ENCODE results near the gene YY1AP1.
"Not testable (repeated sequence)": the region's sequence is repeated elsewhere in the genome, so short reads cannot be mapped to it uniquely, and the experiment has no call there.

Gene YY1AP1

DNA sequence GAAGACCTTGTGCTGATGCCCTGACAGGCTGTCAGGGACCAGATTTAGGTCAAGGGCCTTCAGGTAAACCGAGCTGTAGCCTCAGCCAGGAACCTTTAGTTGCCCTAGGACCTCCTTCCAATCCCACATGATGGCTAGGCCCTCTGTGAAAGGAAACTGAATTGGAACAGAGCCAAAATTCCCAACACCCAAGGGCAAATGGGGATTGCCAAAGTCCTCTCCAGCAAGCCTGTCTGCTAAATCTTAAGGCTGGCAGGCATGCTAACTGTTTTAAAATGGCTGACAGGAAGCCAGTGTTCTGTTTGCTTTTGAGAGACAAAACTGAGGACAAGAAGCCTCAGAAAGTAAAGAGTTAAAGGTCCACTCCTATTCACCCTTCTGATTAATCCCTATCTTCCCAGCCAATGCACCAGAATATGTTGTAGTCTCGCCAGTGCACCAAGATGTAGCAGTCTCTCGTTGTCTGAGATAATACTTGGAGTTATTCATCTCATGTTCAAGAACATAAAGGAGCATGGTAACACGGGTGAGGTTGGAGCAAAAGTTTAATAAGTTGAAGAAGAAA is 43.5 kb downstream of the YY1AP1 start:
- no peak for DNase-seq

GRCh38 chr1:155643230-155643629 is 45.3 kb downstream of the YY1AP1 start:
- no peak for DNase-seq

GRCh38 chr1:155642559-155643180 is 45.9 kb downstream of the YY1AP1 start:
- not testable (repeated sequence) for DNase-seq

GRCh38 chr1:155640367-155640766 is 48.2 kb downstream of the YY1AP1 start:
- no peak for DNase-seq

DNA sequence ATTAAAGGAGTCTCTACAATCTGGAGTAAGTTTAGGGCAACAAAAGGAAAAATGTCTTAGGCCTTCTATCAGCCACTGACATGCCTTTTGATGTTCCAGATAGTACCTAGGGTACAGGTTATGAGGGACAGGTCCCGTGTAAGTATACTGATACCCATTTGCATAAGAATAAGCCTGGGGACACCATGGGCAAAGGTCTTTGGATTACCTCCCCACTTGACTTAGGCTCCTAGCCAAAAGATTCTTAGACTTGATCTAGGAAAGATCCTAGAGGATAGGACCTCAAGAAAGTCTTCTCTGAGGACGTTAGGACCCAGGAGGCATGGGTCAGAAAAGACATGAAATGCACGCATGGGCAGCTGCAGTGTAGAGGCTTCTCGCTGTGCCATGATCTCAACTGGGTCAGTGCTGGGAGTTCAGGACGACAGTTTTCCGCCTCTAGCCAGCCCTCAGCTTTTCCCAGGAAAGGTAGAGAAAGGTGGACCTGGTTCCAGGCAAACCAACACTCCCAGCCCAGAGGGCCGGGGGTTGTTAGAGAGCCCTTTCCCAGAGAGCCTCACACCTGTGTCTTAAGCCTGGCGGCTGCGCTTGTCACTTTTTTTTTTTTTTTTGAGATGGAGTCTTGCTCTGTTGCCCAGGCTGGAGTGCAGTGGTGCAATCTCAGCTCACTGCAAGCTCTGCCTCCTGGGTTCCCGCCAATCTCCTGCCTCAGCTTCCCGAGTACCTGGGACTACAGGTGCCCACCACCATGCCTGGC is 52.0 kb downstream of the YY1AP1 start:
- no peak for DNase-seq

DNA sequence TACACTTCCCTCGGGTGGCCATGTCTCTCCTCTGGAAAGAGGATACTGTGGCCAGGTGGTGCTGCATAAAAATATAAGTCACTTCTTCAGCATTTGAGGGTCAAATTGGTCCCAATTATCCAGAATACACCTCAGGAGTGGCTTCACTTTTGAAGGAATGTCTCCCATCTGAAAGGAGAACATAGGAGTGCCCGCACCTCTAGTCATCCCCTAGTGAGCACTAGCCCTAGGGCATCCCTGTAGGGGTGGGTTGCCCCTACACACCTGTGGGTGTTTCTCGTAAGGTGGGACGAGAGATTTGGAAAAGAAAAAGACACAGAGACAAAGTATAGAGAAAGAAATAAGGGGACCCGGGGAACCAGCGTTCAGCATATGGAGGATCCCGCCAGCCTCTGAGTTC is 62.1 kb downstream of the YY1AP1 start:
- DNase-seq: not testable (repeated sequence)

- no peak for DNase-seq
Observed at GRCh38 chr1:155623357-155623756, 65.2 kb downstream of the YY1AP1 start.

DNA sequence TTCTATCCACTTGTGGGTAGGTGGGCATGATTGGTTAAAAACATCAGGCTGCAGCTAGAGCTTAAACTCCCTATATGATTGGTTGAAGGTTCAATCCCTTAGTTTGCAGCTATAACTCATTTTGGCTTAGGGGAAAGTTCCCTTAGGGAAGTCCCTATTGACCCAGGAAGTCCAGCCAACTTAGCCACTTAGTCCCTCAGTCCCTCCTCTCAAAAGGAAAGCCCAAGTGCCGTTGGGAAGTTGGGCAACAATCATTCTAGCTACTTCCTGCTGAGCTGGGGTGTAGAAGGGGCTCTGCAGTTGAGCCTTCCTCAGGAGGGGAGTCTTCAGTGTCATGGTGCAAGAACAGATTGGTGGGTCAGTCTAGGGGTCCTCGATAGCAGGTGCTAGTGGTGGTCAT is 66.4 kb downstream of the YY1AP1 start:
- DNase-seq: no peak

DNA sequence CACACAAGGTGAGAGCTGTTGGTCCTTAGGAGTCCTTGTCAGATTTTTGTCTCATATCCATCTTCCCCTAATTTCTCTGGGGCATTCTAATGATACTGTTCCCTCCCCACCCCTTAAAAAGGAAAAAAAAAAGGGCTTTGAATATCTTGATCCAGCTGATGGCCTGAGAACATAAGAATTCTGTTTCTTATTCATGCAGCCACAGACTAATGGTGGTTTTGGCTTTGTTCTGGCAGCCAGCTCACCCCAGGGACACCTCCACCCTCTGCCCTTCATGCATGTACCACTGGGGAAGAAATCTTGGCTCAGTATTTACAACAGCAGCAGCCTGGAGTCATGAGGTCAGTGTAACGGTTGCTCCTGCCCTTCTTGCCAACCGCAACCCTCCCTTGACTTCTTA is 75.3 kb downstream of the YY1AP1 start:
- DNase-seq: not testable (repeated sequence)

GRCh38 chr1:155610257-155610647 is 78.3 kb downstream of the YY1AP1 start:
- not testable (repeated sequence) for DNase-seq

- peak; percentile 98 for DNase-seq
Observed at GRCh38 chr1:155609515-155610256, 78.9 kb downstream of the YY1AP1 start, which contains the start of gene MSTO1. Gene MSTO1, plus strand, starts transcription at chr1:155610218. Its CDS starts 31 bp downstream, at chr1:155610249.

All from MV-4-11 (cell line).